GM12878 (cell line): ENCODE measurements around the gene SLIT1. TPM values are rescaled to one million over a fixed set of nuclear protein-coding genes. Genes with fewer than 3 reads are reported as not detected.

ENCODE experiments used
- CHD4 ChIP-seq: fragments of 200-600 bp; sonication (generic); IDR thresholded peaks from 2 replicates; pipeline ENCODE4 v1.6.1; 2016; ENCODE audit warnings: mild to moderate bottlenecking
- EGR1 ChIP-seq, 2 experiments: IDR thresholded peaks; 1 replicate in 1 of 2; 2 replicates in 1 of 2; pipeline ENCODE4 v1.6.1; 2011 to 2012; ENCODE audit warnings: low read depth in 2 of 2, low read length in 2 of 2, borderline replicate concordance in 1 of 2, mild to moderate bottlenecking in 1 of 2, moderate library complexity in 1 of 2
- NR2F1 ChIP-seq: fragments of 450-650 bp; conservative IDR thresholded peaks from 2 replicates; pipeline ENCODE4 v1.6.1; 2017; ENCODE audit warnings: mild to moderate bottlenecking
- PAX5 ChIP-seq: IDR thresholded peaks from 2 replicates; pipeline ENCODE4 v1.6.1; 2011; ENCODE audit warnings: low read depth, low read length, borderline replicate concordance
- RB1 ChIP-seq: fragments of 450-650 bp; formaldehyde crosslinking; IDR thresholded peaks from 2 replicates; pipeline ENCODE4 v1.6.1; 2017; ENCODE audit warnings: mild to moderate bottlenecking, borderline replicate concordance
- SIN3A ChIP-seq: IDR thresholded peaks from 2 replicates; pipeline ENCODE4 v1.6.1; 2012; ENCODE audit warnings: low read depth, low read length, improper control_type of control experiment
- SIX5 ChIP-seq: IDR thresholded peaks from 2 replicates; pipeline ENCODE4 v1.6.1; 2011; ENCODE audit warnings: mild to moderate bottlenecking, low read depth, low read length, moderate library complexity; ENCODE audit not compliant: severe bottlenecking
- STAT3 ChIP-seq: IDR thresholded peaks from 2 replicates; pipeline ENCODE4 v1.6.1; 2011; ENCODE audit warnings: low read depth, low read length, improper control_type of control experiment
- YY1 ChIP-seq: IDR thresholded peaks from 2 replicates; pipeline ENCODE4 v1.6.1; 2011; ENCODE audit warnings: low read depth, mild to moderate bottlenecking, low read length
- ZNF217 ChIP-seq: fragments of 450-650 bp; IDR thresholded peaks from 2 replicates; pipeline ENCODE4 v1.6.1; 2017; ENCODE audit warnings: antibody characterized with exemption, mild to moderate bottlenecking
- polyA plus RNA-seq, 11 experiments: library from polyadenylated mRNA; depleted of rRNA in 4 of 11; unstranded in 6 of 11; stranded (reverse) in 5 of 11; fragments of >200 nt; fragmentation: Nextera tagmentation in 4 of 11; fragmentation: Illumina TruSeq in 1 of 11; extraction: Ambion mirVana in 4 of 11; extraction: Trizol in 1 of 11; gene quantifications; 1 replicate in 1 of 11; 2 replicates in 10 of 11; pipeline versions ENCODE4 v1.2.1 to v1.2.3, GENCODE V29; 2011 to 2016; ENCODE audit warnings: inconsistent platforms in 2 of 11, missing spikeins in 2 of 11, low read depth in 1 of 11
- total RNA-seq, 4 experiments: library from RNA; depleted of rRNA in 3 of 4; stranded (reverse); fragments of >200 nt in 3 of 4; fragmentation: Illumina TruSeq in 1 of 4; extraction: Trizol in 1 of 4; gene quantifications; 2 replicates each; pipeline versions ENCODE4 v1.2.1 to v1.2.3, GENCODE V29; 2013 to 2021
- TF ChIP-seq, protein P1 (sequence below): IDR thresholded peaks from 2 replicates; pipeline ENCODE4 v1.6.1; 2012; ENCODE audit warnings: low read depth, low read length, improper control_type of control experiment
- TF ChIP-seq, protein P2 (sequence below): fragments of 450-650 bp; IDR thresholded peaks from 2 replicates; pipeline ENCODE4 v1.6.1; 2016; ENCODE audit warnings: mild to moderate bottlenecking, moderate library complexity, borderline replicate concordance
- TF ChIP-seq, protein P3 (sequence below): IDR thresholded peaks from 2 replicates; pipeline ENCODE4 v1.6.1; 2012; ENCODE audit warnings: improper control_type of control experiment, low read depth, low read length; ENCODE audit not compliant: insufficient replicate concordance

SLIT1 gene
- total and polyA plus RNA-seq, 10 of the 15 experiments (the other 5 are each of a cell fraction or from before 2014, with no cell fraction given), result 0.04 to 0.19 (median 0.06) TPM; not detected in 4

DNA sequence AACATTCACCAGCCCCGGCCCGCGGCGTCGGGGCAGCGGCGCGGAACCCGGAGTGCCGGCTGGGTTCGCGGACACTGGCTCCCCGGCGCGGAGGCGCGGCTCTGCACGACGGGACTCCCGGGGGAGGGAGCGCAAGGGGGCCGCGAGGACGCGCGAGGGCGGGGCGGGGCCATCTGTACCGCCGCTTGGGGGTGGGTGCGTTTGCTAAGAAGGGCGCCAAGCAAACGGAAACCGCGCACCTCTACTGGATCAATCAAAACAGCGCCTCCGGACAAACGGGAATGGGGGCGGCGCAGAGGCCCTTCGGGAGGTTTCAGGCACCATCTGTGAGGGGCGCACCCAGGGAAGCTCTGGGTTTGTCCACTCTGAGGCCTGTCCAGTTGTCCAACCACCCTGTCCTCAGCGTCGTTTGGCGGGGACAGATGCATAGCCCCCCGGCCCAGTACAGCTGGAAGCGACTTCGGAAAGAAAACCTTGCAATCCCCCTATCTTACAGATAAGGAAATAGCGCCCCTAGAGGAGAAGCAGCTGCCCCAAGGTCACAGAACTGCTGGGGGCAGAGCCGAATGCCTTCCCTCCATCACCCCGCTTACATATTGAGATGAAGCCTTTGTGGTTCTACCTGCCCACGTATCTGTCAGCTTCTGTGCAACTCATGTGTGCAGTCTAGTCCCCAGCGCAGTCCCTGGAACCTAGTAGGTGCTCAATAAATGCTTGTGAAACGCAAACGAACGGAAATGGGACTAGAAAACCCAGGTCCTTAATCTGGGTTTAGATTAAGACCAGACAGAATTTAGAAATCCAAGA lies 10.7 kb upstream of the SLIT1 start (continued):
- TF ChIP-seq PAX5 (no peak; the same call in 1 of the 2 replicates), EGR1 (IDR thresholded peaks at IDR 0.05; ENCODE audit: borderline replicate concordance in 1 of 2, low read depth in 2 of 2, low read length in 2 of 2) (no peak), SIN3A (no peak), ZNF217 (no peak), RB1 (no peak), YY1 (0 out of 2 replicates have a peak, but pooled peaks have one; percentile 20), NR2F1 (peak; percentile 58), CHD4 (no peak), SIX5 (no peak), STAT3 (no peak)
- TF ChIP-seq, protein P1, sequence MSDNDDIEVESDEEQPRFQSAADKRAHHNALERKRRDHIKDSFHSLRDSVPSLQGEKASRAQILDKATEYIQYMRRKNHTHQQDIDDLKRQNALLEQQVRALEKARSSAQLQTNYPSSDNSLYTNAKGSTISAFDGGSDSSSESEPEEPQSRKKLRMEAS, result no peak
- TF ChIP-seq, protein P2, sequence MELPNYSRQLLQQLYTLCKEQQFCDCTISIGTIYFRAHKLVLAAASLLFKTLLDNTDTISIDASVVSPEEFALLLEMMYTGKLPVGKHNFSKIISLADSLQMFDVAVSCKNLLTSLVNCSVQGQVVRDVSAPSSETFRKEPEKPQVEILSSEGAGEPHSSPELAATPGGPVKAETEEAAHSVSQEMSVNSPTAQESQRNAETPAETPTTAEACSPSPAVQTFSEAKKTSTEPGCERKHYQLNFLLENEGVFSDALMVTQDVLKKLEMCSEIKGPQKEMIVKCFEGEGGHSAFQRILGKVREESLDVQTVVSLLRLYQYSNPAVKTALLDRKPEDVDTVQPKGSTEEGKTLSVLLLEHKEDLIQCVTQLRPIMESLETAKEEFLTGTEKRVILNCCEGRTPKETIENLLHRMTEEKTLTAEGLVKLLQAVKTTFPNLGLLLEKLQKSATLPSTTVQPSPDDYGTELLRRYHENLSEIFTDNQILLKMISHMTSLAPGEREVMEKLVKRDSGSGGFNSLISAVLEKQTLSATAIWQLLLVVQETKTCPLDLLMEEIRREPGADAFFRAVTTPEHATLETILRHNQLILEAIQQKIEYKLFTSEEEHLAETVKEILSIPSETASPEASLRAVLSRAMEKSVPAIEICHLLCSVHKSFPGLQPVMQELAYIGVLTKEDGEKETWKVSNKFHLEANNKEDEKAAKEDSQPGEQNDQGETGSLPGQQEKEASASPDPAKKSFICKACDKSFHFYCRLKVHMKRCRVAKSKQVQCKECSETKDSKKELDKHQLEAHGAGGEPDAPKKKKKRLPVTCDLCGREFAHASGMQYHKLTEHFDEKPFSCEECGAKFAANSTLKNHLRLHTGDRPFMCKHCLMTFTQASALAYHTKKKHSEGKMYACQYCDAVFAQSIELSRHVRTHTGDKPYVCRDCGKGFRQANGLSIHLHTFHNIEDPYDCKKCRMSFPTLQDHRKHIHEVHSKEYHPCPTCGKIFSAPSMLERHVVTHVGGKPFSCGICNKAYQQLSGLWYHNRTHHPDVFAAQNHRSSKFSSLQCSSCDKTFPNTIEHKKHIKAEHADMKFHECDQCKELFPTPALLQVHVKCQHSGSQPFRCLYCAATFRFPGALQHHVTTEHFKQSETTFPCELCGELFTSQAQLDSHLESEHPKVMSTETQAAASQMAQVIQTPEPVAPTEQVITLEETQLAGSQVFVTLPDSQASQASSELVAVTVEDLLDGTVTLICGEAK, result no peak
- TF ChIP-seq, protein P3, sequence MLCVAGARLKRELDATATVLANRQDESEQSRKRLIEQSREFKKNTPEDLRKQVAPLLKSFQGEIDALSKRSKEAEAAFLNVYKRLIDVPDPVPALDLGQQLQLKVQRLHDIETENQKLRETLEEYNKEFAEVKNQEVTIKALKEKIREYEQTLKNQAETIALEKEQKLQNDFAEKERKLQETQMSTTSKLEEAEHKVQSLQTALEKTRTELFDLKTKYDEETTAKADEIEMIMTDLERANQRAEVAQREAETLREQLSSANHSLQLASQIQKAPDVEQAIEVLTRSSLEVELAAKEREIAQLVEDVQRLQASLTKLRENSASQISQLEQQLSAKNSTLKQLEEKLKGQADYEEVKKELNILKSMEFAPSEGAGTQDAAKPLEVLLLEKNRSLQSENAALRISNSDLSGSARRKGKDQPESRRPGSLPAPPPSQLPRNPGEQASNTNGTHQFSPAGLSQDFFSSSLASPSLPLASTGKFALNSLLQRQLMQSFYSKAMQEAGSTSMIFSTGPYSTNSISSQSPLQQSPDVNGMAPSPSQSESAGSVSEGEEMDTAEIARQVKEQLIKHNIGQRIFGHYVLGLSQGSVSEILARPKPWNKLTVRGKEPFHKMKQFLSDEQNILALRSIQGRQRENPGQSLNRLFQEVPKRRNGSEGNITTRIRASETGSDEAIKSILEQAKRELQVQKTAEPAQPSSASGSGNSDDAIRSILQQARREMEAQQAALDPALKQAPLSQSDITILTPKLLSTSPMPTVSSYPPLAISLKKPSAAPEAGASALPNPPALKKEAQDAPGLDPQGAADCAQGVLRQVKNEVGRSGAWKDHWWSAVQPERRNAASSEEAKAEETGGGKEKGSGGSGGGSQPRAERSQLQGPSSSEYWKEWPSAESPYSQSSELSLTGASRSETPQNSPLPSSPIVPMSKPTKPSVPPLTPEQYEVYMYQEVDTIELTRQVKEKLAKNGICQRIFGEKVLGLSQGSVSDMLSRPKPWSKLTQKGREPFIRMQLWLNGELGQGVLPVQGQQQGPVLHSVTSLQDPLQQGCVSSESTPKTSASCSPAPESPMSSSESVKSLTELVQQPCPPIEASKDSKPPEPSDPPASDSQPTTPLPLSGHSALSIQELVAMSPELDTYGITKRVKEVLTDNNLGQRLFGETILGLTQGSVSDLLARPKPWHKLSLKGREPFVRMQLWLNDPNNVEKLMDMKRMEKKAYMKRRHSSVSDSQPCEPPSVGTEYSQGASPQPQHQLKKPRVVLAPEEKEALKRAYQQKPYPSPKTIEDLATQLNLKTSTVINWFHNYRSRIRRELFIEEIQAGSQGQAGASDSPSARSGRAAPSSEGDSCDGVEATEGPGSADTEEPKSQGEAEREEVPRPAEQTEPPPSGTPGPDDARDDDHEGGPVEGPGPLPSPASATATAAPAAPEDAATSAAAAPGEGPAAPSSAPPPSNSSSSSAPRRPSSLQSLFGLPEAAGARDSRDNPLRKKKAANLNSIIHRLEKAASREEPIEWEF, result no peak
